GM18907 (cell line): ENCODE results near the gene HHIP.

Experiments
- ATAC-seq: cut with Tn5 transposase; IDR thresholded peaks from one replicate; pipeline ENCODE4 v1.9.1; 2021; ENCODE audit warnings: mild to moderate bottlenecking, moderate library complexity; ENCODE audit not compliant: unreplicated experiment

Gene HHIP

DNA sequence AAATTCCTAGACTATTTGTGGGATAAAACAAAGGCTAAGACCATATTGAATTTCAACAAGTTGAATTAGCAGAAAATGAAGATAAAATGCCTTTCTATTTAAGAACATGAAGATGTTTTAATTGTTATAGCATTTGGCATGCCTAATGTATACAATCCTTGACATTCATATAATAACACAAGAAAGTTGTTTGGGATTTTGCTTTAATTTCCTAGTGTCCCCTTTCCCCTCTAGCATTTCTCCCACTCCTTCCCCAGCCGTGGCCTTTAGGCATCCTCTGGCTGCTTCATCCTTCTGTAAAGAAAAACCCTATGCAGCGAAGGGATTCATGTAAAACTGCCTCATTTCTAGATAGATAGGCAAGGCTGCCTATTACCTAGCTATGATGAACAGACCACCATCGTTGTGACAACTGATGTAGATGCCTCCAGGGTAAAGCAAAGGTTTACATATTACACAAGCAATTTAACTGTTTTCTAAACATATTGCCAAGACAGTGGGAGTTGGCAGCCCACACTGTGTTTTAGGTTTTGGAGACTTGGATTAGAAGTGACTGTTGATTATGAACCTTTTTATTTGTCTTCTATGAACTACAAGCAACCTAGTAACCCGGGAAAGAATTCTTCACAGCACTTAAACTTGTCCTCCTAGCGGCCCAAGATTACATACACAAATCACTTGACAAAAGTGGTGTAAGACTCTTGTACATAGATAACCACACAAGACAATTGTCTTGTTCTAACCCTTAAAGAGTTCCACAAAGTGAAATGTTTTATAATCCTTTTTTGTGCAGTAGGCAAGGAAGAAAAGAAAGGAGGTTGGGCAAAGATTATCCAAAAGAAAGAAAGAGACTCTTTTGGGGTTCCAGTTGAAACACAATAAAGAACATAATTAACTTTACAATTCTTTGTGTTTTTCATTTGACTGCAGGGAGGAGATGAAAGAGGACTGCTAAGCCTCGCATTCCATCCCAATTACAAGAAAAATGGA lies 59.9 kb downstream of the HHIP start:
- ATAC-seq, result no peak

DNA sequence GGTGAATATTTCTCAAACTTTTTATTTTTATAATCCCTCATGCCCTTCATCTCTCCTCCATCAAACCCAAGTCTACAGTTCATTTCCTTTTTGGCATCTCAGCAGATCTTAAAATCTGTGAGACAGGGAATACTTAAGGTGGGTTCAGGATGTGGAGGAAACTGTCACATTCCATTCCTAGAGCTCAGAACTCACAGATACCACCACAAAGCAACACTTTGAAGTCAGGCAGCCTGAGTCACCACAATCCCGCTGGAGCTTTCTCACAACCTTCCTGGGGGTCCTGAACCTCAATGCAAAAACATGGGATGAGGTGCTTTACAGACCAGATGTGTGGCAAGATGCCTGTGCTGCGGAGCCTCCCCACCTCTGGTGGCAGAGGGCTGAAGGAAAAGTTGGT lies 63.2 kb downstream of the HHIP start:
- ATAC-seq, result no peak

DNA sequence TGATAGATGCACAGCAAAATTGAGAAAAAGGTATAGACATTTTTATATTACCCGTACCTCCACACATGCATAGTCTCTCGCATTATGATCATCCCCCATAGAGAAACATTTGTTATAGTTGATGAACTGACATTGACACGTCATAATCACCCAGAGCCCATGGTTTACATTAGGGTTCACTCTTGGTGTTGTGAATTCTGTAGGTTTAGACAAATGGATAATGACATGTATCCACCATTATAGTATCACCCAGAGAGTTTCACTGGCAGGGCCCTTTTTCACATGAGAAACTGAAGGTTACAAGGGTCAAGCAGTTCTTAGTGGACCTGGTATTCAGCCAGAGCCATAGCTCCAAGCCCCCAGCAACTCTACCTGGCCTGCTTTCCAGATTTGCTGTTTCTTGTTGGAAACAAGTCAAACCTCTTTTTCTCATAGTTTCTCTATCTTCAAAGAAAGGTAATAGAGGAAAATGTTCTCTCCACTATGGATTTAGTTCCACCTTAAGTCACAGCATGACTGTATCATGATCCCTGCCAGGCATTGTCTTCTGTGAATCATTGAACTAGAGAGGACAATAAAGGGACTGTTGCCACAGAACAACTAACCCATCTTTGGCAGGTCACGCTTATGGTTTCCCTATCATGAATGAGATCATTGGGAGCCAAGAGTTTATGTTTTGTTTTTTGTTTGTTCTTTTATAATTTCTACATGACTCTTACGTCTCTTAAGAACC lies 64.0 kb downstream of the HHIP start:
- no peak for ATAC-seq

- no peak for ATAC-seq
These were observed 64.6 kb downstream of the HHIP start for GRCh38 chr4:144710526-144710912.

DNA sequence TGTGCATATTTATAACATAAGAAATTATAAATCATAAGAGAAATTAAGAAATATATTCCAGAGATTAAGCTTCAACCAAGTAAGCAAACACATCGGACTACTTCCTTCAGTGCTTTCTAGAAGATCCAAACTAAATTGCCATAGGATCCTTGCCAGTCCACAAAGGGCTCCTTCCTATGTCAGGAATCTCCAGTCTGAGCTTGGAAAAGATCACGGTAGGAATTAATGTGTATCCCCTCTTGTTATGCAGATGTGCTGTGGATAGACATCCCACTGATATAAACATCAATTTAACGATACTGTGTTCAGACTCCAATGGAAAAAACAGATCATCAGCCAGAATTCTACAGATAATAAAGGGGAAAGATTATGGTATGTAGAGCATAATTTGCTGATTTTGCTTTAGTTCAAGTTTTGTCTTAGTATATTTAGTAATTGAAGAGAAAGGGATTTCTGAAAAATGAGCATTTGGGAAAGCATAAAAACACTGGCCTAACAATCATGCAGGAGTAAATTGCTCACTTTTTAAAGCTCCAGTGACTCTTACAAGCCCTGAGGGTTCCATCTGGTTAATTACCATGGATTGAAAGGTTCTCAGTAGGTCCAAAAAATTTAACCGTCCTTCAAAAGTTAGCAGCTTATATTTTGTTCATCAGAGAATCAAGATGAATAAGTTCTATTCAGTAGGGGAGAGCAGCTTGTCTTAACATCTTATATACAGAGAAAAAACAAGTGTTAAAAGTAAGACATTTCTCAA lies 65.9 kb downstream of the HHIP start:
- no peak for ATAC-seq

DNA sequence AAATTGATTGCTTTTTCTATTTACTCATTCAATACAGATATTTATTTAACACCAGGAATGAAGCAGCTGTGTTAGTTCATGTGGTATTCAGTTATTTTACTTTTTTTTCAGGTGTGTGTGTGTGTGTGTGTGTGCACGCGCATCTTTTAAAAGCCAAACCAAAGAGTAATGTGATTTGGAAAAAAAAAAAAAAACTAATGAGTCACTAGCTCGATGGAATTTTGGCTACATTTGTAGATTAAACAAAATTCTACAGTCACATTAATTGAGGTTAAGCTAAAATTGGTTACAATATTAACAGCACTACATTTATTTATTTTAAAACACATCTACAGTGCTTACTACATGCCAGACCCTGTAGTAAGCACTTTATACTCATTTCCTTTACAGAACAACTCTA lies 66.8 kb downstream of the HHIP start:
- no peak for ATAC-seq

GRCh38 chr4:144714166-144714565 lies 68.2 kb downstream of the HHIP start:
- no peak for ATAC-seq

GRCh38 chr4:144715230-144715629 lies 69.3 kb downstream of the HHIP start:
- no peak for ATAC-seq

- ATAC-seq, result no peak
These were observed 70.8 kb downstream of the HHIP start for GRCh38 chr4:144716778-144717177.

DNA sequence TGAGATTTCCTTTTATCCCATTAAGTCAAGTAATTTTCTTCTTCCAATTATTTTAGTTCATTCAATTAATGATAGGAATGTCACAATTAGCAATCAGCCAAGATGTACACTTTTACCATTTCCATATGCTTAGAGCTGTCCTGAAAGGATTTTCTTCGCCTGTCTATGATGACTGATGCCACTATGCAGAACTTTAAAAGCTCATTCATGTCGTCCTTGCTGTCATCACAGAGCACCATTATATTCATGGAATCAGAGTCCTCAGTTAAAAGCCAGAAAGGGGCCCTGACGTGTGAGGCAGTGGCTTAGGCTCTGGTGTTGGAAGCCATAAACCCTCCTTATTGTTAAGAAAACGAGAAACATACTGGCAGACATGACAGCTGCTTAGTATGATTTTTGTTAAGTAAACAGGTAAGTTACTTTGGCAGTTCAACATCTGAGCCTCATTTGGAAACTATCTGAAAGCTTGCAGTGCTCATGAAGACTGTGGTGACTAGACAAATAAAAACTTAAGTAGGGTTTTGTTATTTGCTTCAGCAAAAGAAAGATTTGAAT lies 73.1 kb downstream of the HHIP start:
- ATAC-seq, result no peak

DNA sequence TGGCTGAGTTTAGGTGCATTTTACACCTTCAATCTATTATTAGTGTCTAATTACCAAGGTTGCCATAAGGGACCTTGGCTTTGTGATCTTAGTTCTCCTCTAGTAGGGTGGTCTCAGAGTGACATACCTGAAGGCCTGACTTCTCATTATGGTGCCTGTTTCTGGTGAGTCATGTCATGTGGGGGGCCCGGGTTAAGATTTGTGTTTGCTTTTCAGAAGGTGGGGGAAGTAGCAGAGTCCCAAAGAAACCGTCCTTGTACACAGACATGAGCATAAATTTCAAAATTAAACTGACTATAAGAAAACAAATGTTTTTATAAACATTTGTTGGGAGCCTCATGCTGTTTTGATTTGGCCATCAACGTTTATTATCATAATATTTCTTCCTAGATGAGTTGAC lies 74.5 kb downstream of the HHIP start:
- no peak for ATAC-seq

DNA sequence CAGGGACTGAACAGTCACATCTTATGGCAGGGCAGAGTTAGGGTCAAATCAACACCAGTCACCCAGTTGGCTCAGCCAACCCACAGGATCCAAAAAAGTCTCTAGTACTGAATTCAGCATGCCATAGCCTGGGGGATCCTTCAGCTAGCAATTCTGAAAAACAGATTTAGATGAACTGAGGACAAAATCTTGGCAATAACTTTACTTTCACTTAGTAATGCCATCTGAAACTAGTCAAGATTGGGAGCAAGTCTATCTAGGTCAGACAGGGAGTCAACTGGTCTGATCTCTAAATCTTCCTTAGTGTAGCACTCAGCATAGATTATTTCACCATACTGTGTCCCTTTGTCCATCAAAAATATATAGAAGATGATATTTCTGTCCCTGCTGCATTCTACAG lies 76.0 kb downstream of the HHIP start:
- ATAC-seq, result no peak

- no peak for ATAC-seq
These were observed 77.5 kb downstream of the HHIP start for GRCh38 chr4:144723471-144723870.

- no peak for ATAC-seq
These were observed 83.2 kb downstream of the HHIP start for GRCh38 chr4:144729175-144729574.

DNA sequence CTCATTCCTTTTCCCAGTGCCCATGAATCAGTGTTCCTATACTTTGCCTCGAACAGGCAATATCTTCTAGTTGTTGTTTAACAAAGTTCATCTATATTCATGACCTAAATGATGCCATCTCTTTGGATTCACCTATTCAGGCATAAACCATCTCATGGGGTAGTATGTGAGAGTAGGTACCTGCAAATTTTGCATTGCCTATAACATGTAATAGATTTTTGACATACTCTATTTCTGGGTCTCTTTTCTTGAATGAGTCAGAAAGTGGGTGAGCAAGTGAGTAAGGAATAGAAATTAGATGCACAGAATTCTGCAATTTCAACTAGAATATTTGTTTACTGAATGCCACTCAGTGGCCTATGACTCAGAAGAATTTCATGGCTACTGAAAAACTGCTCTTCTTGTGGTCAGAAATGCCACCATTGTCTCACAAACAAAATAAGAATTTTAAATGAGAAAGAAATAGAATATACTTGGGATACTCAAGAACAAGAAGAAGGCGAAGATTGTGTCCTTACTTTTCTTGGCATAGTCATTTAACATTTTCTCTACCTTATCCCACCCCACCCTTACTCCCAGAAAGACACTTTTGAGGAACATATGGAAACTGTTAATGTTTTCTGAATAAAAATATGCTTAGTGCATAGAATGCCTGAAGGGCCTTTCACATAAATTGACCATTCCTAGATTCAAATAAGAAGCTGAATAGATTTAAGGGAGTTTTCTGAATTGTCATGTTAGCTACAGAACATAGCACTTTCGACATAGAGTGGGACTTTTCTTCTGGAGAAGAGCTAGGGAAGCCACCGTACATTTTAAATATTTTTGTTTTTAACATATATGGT lies 86.8 kb downstream of the HHIP start:
- ATAC-seq, result no peak

DNA sequence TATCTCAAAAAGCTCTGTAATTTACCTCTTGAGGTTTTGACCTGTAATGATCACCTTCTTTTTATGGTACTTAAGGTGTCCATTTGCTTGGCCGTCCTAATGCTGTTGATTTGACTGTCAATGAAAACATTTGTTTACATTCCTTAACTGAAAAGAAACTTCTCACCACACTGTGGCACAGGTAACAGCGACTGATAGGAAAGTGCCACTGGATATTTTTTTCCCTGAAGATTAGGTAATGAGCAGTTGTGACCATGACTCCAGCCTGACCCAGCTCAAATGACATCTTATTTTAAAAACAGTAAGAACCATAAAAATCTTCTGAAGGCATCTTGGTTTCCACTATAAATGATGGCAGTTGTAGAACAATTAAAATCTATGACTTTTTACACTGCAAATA lies 87.6 kb downstream of the HHIP start:
- ATAC-seq, result no peak

- ATAC-seq, result no peak
These were observed 88.6 kb downstream of the HHIP start for GRCh38 chr4:144734522-144734921.

DNA sequence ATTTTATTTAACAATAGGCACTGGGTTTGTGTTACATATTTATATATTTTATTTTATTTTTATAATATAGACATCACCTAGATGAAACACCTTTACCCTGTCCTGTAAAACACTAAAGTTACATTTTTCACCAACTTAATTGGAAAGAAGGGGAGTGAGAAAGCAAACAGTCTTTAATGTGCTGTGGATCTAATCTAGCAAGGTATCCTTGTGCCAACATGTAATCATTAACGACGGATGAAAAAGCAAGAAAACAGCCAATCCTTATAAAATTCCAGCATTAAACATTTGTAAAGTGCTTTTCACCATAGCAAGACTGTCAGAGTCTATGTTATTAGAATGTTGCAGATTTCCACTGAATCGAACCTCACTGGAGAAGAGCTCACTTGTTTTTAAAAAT lies 92.7 kb downstream of the HHIP start:
- no peak for ATAC-seq

- no peak for ATAC-seq
These were observed 93.6 kb downstream of the HHIP start for GRCh38 chr4:144739511-144740033.

GRCh38 chr4:144740316-144740715 lies 94.4 kb downstream of the HHIP start:
- no peak for ATAC-seq
